ENCODE data around the gene MYO10. TPM values are rescaled to one million over a fixed set of nuclear protein-coding genes. Genes with fewer than 3 reads are reported as not detected.

MYO10 gene
- total and polyA plus RNA-seq, 2 experiments from 2014 or later = 119 to 276 TPM

GRCh38 chr5:16797951-16798350 is 138.1 kb downstream of the MYO10 start:
- Histone ChIP-seq H3K4me2 (no peak overlapping the region), H3K79me2 (replicated peaks; ENCODE audit: insufficient read depth) (peaks cover 46% of the 10 kb centered on the region), H3K27me3 (ENCODE audit: insufficient read depth) (no peaks in the 10 kb centered on the region), H4K20me1 (replicated peaks; ENCODE audit: insufficient read depth) (no peaks in the 10 kb centered on the region), H3F3A (replicated peaks; ENCODE audit: low read depth) (no peaks in the 10 kb centered on the region), H3K4me3 (no peak overlapping the region), H3K36me3 (ENCODE audit: insufficient read depth) (no peaks in the 10 kb centered on the region), H2AFZ (no peak overlapping the region), H3K27ac (ENCODE audit: low read depth) (no peak overlapping the region), H3K4me1 (ENCODE audit: insufficient read depth) (no peaks in the 10 kb centered on the region; the same call in 1 of the 2 replicates), H3K9me2 (ENCODE audit: insufficient read depth) (no peaks in the 10 kb centered on the region)
- Mint-ChIP-seq H3K4me3 (no peak overlapping the region), H3K4me1 (peaks cover 2% of the 10 kb centered on the region; the same call in 2 of the 3 replicates), H3K9me3 (peaks cover 3% of the 10 kb centered on the region; the same call in 1 of the 3 replicates), H3K36me3 (ENCODE audit: low read depth) (0 out of 3 replicates have a peak, but pooled peaks cover 3% of the 10 kb centered on the region), H3K27ac (no peak overlapping the region), H3K27me3 (ENCODE audit: insufficient read depth, low read depth, poor library complexity) (peaks cover 6% of the 10 kb centered on the region)
- TF ChIP-seq STAT1 (IDR thresholded peaks at IDR 0.05; ENCODE audit: unreplicated experiment) (no peak), POLR2AphosphoS5 (IDR thresholded peaks at IDR 0.05; ENCODE audit: low read depth) (no peak), CREB1 (CRISPR knock-in tag; IDR thresholded peaks at IDR 0.05; ENCODE audit: low read depth) (no peak), ZNF462 (CRISPR knock-in tag; IDR thresholded peaks at IDR 0.05) (no peak)
- TF ChIP-seq, protein P1, sequence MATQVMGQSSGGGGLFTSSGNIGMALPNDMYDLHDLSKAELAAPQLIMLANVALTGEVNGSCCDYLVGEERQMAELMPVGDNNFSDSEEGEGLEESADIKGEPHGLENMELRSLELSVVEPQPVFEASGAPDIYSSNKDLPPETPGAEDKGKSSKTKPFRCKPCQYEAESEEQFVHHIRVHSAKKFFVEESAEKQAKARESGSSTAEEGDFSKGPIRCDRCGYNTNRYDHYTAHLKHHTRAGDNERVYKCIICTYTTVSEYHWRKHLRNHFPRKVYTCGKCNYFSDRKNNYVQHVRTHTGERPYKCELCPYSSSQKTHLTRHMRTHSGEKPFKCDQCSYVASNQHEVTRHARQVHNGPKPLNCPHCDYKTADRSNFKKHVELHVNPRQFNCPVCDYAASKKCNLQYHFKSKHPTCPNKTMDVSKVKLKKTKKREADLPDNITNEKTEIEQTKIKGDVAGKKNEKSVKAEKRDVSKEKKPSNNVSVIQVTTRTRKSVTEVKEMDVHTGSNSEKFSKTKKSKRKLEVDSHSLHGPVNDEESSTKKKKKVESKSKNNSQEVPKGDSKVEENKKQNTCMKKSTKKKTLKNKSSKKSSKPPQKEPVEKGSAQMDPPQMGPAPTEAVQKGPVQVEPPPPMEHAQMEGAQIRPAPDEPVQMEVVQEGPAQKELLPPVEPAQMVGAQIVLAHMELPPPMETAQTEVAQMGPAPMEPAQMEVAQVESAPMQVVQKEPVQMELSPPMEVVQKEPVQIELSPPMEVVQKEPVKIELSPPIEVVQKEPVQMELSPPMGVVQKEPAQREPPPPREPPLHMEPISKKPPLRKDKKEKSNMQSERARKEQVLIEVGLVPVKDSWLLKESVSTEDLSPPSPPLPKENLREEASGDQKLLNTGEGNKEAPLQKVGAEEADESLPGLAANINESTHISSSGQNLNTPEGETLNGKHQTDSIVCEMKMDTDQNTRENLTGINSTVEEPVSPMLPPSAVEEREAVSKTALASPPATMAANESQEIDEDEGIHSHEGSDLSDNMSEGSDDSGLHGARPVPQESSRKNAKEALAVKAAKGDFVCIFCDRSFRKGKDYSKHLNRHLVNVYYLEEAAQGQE (IDR thresholded peaks at IDR 0.05; ENCODE audit: unreplicated experiment) = no peak
- ATAC-seq (no peak), DNase-seq (ENCODE audit: low spot score) (no peak)

All from GM23338 (cell line).